MM.1S (cell line): ENCODE results near the gene TMEM200A.

Experiments
- DNase-seq: peaks from one replicate; pipeline ENCODE4 v3.0.0-alpha.2; 2015
- H2AFZ ChIP-seq: fragments of 300-600 bp; sonication (generic); 2 replicates; pipeline ENCODE4 v1.6.0; 2016; ENCODE audit warnings: antibody characterized with exemption, low read length
- H3F3A ChIP-seq: fragments of 300-600 bp; sonication (generic); 2 replicates; pipeline ENCODE4 v1.6.1; 2016; ENCODE audit warnings: mild to moderate bottlenecking, antibody characterized with exemption, low read length, moderate library complexity, mixed read lengths; ENCODE audit not compliant: insufficient read depth
- H3K27ac ChIP-seq: fragments of 300-600 bp; sonication (generic); 2 replicates; pipeline ENCODE4 v1.5.1; 2016; ENCODE audit warnings: mild to moderate bottlenecking, low read length
- H3K27me3 ChIP-seq: fragments of 300-600 bp; sonication (generic); replicated peaks from 2 replicates; pipeline ENCODE4 v1.6.0; 2016; ENCODE audit warnings: low read length; ENCODE audit not compliant: insufficient read depth
- H3K36me3 ChIP-seq: fragments of 300-600 bp; sonication (generic); replicated peaks from 2 replicates; pipeline ENCODE4 v1.6.1; 2016; ENCODE audit warnings: mild to moderate bottlenecking, low read length, mixed read lengths; ENCODE audit not compliant: insufficient read depth
- H3K4me1 ChIP-seq: fragments of 300-600 bp; sonication (generic); 2 replicates; pipeline ENCODE4 v1.6.1; 2016; ENCODE audit warnings: low read length, mixed read lengths
- H3K4me2 ChIP-seq: fragments of 300-600 bp; sonication (generic); 2 replicates; pipeline ENCODE4 v1.6.0; 2016; ENCODE audit warnings: low read depth, low read length
- H3K4me3 ChIP-seq: fragments of 300-600 bp; sonication (generic); 2 replicates; pipeline ENCODE4 v1.5.1; 2016; ENCODE audit warnings: low read length, mixed read lengths
- H3K79me2 ChIP-seq: fragments of 300-600 bp; sonication (generic); 2 replicates; pipeline ENCODE4 v1.6.1; 2016; ENCODE audit warnings: mixed run types, low read length, mixed read lengths
- H3K9ac ChIP-seq: fragments of 300-600 bp; sonication (generic); 2 replicates; pipeline ENCODE4 v1.6.1; 2016; ENCODE audit warnings: low read length, mixed read lengths
- H3K9me2 ChIP-seq: fragments of 300-600 bp; sonication (generic); replicated peaks from 2 replicates; pipeline ENCODE4 v1.6.1; 2016; ENCODE audit warnings: mild to moderate bottlenecking, low read length, mixed read lengths; ENCODE audit not compliant: insufficient read depth
- H3K9me3 ChIP-seq: fragments of 300-600 bp; sonication (generic); replicated peaks from 2 replicates; pipeline ENCODE4 v1.6.1; 2016; ENCODE audit warnings: mild to moderate bottlenecking, low read length, mixed read lengths; ENCODE audit not compliant: insufficient read depth
- H4K20me1 ChIP-seq: fragments of 300-600 bp; sonication (generic); 2 replicates; pipeline ENCODE4 v1.6.1; 2016; ENCODE audit warnings: mild to moderate bottlenecking, low read length, moderate library complexity, mixed read lengths; ENCODE audit not compliant: insufficient read depth
- CTCF ChIP-seq: fragments of 300-600 bp; sonication (generic); IDR thresholded peaks from 2 replicates; pipeline ENCODE4 v1.5.1; 2016; ENCODE audit warnings: antibody characterized with exemption, low read length, mixed read lengths
- EZH2 ChIP-seq: fragments of 300-600 bp; sonication (generic); optimal IDR thresholded peaks from 2 replicates; pipeline ENCODE3; 2017; ENCODE audit warnings: low read depth, mild to moderate bottlenecking, antibody characterized with exemption, low read length, mixed read lengths
- EZH2phosphoT487 ChIP-seq: fragments of 300-600 bp; sonication (generic); IDR thresholded peaks from 2 replicates; pipeline ENCODE4 v1.6.1; 2018; ENCODE audit warnings: antibody characterized with exemption, low read length

Gene TMEM200A

DNA sequence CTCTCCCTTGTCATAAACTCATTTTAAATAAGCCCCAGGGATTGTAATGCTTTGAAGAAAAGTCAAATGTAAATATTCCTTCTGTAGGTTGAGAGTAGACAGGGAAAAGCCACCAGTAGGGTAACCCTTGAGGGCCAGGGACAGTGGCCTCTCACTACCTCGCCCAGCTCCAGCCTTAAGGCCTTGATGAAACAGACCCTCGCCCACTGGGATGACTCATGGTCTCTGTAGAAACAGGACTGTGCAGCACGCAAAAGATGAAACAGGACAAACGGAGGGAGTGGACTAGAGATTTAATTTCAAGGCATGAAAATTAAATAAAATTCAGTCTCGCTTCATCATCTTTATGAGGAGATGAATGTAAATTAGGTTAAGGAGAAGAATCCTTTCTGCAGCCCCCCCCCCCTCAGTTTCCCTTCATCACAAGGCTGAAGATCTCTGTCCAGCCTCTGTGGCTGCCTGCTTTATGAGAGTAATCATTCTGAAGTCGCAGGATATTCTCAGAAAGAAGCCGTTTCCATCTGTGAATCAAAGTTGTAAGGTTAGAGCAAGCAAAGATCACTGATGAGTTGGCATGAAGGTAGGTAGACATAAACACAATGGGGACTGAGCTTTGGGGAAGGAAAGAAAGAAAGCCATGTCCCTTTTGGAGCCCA is 60.4 kb downstream of the TMEM200A start:
- H3K9me3 ChIP-seq, result no peaks in the 10 kb centered on the region
- no peaks in the 10 kb centered on the region for H3K36me3 ChIP-seq
- H3K79me2 ChIP-seq, result no peaks in the 10 kb centered on the region
- H2AFZ ChIP-seq, result no peak overlapping the region
- no peak overlapping the region for H3K4me3 ChIP-seq
- no peak for DNase-seq
- no peaks in the 10 kb centered on the region for H3K4me1 ChIP-seq
- H3F3A ChIP-seq, result no peaks in the 10 kb centered on the region
- no peak overlapping the region for H3K9ac ChIP-seq
- H3K4me2 ChIP-seq, result no peak overlapping the region
- no peaks in the 10 kb centered on the region for H3K27me3 ChIP-seq
- no peak for TF ChIP-seq EZH2
- no peak for TF ChIP-seq EZH2phosphoT487
- TF ChIP-seq CTCF, result no peak
- H4K20me1 ChIP-seq, result no peaks in the 10 kb centered on the region
- H3K9me2 ChIP-seq, result no peaks in the 10 kb centered on the region
- no peak overlapping the region for H3K27ac ChIP-seq

DNA sequence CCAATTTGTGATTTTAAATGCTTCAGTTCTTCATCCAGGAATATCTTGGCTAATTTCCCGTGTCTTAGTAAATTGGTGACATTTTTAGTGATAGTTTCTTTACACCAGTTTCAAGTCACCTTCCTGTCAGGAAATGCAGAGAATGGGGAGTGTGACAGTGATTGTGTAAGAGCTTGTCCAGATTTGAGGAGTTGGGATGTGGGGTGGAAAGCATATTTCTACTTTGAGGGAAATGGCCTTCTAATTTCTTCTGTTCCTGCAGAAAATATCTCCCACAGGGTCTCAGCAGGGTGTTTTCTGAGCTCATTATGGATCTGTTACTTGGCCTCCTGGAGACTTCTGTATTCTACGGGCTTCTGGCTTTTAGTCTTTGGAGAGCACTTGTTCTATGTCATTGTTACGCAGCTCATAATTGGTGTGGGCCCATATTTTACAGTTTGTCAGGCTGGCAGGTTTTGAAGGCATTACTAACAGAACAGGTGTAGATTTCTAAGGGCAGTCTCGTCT is 65.6 kb downstream of the TMEM200A start:
- Histone ChIP-seq H2AFZ (no peak overlapping the region), H3K4me2 (no peak overlapping the region), H3K27ac (no peak overlapping the region), H3K36me3 (no peaks in the 10 kb centered on the region), H3K4me1 (no peaks in the 10 kb centered on the region), H3K9me2 (no peaks in the 10 kb centered on the region), H3K9ac (no peak overlapping the region), H3F3A (no peaks in the 10 kb centered on the region), H3K4me3 (no peak overlapping the region), H3K9me3 (no peaks in the 10 kb centered on the region), H3K27me3 (no peaks in the 10 kb centered on the region), H4K20me1 (no peaks in the 10 kb centered on the region), H3K79me2 (no peaks in the 10 kb centered on the region)
- DNase-seq, result no peak
- no peak for TF ChIP-seq CTCF
- TF ChIP-seq EZH2phosphoT487, result no peak

- no peaks in the 10 kb centered on the region for H3K9me2 ChIP-seq
- H3K9me3 ChIP-seq, result no peaks in the 10 kb centered on the region
- no peaks in the 10 kb centered on the region for H3K27me3 ChIP-seq
- H3K4me2 ChIP-seq, result no peak overlapping the region
- no peak for DNase-seq
- no peaks in the 10 kb centered on the region for H3F3A ChIP-seq
- H3K79me2 ChIP-seq, result no peaks in the 10 kb centered on the region
- no peak overlapping the region for H3K9ac ChIP-seq
- no peaks in the 10 kb centered on the region for H3K4me1 ChIP-seq
- no peaks in the 10 kb centered on the region for H3K36me3 ChIP-seq
- no peaks in the 10 kb centered on the region for H4K20me1 ChIP-seq
- no peak overlapping the region for H3K27ac ChIP-seq
- TF ChIP-seq EZH2 (no peak), CTCF (no peak), EZH2phosphoT487 (no peak)
- H3K4me3 ChIP-seq, result no peak overlapping the region
- H2AFZ ChIP-seq, result no peak overlapping the region
Measured at GRCh38 chr6:130432838-130433237, 67.0 kb downstream of the TMEM200A start.
